NCI-H128 (cell line): ENCODE data around the gene NOL8.

Experiments
- DNase-seq: peaks from one replicate; lab custom pipeline; 2025; ENCODE audit not compliant: unreplicated experiment; lab: John Stamatoyannopoulos, UW

Gene NOL8

DNA sequence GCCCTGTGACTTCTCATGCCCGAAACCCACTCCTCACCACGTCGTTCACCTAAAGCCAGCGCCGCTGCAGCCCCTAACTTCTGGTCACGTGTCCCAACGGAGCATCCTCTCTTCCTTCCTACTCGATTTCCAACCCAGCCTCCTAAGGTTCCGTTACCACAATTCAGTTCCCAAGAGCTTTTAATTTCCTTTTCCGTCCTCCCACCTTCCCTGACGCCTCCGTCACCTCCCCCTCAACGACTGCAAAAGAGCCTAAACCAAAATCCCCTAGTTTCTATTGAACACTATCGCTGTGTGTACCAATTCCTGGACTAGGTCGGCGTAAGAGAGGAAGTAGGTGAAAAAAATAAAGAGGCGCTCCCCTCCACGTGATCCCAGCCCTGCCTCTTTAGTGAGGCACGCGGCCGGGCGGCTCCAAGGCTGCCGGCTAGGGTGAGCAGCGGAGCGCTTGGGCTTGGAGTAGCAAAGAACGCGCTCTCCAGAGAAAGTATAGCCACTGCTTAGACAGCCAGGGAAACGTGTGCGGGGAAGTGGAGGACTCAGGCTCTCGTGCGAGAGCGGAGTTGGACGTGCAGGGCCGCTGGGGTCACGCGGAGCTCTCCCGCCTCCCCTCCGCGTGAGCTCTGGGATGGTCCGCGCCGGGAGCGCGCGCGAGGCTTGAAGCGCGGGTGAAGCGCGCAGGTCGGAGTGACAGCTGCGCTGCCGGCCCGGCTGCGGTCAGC lies at the start of gene NOL8, which contains the start of gene CENPP:
TSS of gene NOL8 (minus strand) at position 82 of the 722 bp plus-strand sequence. CDS start 1,189 bp downstream, outside the sequence.
TSS of gene CENPP (plus strand) at position 685 of the 722 bp plus-strand sequence.
- DNase-seq = peak; percentile 71

DNA sequence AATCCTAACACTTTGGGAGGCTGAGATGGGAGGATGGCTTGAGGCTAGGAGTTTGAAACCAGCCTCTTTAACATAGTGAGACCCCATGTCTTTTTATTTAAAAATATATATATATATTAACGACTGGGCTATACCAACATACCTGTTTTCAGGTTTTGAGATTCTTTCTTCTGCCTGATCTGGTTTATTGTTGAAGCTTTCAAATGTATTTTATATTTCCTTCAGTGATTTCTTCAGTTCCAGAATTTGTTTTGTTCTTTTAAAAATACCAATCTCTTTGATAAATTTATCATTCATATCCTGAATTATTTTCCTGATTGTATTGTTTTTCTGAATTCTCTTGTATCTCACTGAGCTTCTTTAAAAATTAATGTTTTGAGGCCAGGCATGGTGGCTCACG lies 48.0 kb upstream of the NOL8 start:
- DNase-seq = no peak

DNA sequence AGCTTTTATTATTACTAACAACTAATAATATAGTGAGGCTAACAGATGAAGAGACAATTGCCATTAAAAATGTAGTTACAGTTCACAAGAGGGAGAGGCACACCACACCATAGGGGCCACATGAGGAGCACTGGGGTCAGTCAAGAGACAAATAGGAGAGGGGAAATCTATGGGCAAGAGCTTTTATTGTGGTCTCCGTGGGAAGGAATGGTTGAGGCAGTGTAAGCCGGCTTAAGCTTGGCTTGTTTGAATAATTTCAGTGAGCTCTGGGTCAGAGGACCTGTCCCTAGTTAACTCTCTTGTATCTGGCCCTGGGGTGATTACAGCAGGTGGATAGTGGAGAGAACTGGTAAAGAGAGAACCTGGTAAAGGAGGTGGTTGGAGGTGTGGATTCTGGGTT lies 43.9 kb upstream of the NOL8 start:
- DNase-seq = no peak

DNA sequence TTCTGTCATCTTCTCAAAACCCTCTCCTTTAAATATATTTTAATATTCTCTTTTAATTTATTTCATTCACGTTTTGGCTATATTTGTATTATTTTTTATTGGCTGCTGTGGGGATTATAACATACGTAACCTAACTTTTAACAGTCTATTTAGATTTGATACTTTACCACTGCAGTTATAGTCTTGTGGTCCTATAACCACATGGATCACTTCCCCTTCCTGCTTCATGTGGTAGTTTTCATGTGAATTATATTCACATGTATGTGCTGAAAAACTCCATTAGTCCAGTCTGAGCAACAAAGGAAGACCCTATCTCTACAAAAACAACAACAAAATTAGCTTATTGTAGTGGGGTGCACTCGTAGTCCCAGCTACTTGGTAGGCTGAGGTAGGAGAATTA lies 34.9 kb upstream of the NOL8 start:
- no peak for DNase-seq

DNA sequence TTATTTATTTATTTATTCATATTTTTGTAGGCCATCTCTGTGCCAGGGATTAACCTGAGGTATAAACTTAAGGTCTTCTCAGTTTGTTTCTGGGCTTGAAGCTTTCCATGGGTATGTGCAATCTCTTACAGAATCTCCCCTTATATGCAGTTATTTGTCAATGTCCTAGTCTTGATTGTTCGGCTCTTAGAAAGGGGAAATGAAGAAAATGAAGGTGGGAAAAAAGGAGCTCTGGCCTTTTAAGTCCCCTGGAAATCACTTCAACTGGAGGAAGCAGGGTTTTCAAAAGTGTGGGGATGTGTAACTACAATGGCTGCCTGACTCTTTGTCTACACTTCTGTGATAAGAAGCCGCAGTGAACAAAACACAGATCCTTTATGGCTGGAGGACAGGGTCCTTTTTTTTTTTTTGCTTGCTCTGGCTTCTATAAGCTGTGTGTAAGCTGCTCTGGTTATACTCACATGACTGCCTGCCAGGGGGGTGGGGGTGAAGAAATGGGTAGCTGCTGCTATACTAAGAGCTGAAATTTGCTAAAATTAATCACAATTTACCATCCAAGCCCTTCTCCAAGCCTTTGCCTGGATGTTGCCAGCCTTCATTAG lies 34.3 kb upstream of the NOL8 start:
- DNase-seq = no peak

DNA sequence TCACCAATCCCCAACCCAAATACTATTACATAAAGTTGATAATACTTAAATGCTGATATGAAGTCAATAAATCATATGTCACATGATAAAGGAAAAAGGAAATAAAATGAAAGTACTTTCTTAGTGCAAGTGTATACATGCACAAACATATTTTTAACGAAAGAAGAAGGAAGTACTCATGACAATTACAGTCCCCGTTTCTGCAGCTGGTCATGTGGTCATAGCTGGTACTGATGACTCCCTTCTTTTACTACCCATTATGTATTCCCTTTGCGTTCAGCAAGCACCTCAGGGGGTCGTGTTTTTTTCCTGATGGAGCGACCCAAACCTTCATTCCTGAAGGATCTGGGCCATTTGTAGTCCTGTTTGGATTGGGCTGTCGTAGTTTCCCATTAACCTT lies 27.9 kb upstream of the NOL8 start:
- DNase-seq = no peak

DNA sequence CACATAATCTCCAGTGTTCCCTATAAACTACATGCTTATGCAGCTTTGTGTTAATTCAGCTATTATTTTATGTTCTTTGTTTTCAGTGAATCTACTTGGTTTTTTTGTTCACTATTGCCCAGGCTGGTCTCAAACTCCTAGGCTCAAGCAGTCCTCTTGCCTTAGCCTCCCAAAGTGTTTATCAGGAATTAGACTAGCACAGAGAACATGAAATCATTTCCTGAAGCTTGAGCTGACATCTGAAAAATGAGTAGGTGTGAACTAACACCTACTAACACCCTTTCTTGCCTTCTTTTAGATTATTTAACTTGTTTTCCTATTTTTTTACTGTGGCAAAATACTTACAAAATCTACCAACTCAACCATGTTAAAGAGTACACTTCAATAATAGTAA lies 25.6 kb upstream of the NOL8 start:
- no peak for DNase-seq

DNA sequence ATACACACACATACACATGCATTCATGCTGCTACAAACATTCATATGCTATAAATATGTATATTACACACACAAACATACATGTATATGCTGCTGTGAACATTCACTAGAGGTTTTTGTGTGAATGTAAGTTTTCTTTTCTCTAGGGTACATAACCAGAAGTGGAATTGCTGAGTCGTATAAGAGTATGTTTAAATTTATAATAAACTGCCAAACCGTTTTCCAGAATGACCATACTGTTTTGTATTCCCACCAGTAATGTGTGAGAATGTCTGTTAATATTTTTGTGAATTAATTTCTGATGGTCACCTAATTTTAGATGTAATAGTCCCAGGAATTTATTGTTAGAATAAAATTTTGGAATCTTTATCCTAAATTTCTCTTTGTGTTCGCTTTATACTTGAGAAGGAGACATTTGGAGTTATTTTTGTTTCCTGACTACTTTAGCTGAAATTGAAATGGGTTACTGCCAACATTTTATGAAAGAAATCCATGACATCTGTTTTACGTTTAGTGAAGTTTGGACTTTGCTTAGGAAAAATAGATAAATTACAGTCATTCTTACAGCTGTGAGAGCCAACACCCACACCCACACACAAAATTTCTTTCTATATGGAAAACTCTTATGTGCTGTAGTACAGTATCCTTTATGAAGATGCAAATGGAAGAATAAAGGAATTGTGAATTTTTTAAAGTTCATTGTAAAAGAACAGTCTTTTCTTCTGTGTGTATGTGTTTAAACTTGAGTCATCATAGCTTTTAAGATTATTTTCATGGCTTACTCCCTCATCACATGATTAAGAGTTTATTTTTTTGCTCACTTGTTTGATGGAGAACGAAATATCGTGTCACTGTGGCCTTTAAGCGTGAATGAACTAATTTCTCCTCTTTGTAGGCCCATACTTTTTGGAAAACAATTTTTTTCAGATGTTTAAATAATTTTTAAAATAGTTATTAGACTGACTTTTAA lies 24.9 kb upstream of the NOL8 start:
- no peak for DNase-seq

DNA sequence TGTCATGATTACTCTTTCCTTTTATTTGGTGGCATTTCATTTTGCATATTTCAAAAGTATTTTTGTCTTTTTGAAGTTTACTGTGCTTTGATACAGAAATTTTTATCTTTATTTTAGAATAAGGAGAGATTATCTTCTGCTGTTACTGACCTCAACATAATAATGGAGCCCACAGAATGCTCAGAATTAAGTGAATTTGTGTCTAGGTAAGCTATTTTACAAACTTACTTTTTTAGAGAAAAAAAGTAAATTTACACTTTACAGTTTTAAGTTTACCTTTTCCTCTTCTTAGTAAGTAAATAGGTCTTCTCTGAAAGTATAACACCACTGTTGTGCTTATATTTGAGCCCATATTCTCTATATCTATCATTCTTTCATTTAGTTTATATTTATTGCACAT lies 20.4 kb upstream of the NOL8 start:
- no peak for DNase-seq

DNA sequence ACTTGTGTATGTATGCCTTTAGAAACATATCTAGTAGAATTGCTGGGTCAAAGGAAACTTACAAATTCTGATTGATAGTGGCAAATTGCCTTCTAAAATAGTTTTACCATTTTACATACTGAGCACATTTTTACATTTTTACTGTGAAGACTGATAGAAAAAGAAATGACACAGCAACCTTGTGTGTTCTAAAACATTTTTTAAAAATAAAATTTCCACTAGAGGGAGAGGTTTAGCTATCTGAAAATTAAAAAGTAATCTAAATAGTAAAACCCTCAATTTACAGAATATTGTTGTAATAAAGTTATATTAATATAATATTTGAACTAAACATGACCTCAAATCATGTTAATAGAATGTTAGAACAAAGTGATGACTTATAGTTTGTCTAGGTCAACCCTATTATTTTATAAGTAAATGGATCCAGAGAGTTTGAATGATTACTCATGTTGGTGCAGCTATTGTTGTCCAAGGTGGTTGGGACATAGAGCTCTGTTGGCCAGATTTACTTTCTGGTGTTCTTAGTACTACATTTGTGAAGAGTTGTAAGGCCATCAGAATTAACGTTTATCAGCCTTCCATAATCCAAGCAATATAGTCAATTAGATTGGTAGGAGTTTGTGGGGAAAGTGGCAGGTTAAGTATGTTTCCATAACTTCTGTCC lies 17.8 kb upstream of the NOL8 start:
- no peak for DNase-seq

DNA sequence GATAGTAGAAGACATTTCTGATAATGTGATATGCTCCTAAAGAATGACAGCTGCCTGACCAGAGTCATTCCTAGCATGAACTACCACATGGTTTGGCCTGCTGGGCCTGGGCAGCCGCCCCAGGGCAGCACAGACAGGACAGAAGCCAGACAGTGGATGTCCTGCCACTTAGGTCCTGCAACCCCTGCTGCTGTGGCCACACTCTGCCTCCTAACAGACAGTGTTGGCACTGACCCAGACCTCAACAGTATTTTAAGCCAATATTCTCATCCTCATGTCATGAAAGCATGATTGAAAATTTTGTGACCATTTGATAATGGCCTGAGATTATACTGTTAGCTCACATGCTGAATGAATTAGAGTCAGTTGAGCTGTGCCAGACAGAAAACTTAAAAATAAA lies 16.4 kb upstream of the NOL8 start:
- no peak for DNase-seq

DNA sequence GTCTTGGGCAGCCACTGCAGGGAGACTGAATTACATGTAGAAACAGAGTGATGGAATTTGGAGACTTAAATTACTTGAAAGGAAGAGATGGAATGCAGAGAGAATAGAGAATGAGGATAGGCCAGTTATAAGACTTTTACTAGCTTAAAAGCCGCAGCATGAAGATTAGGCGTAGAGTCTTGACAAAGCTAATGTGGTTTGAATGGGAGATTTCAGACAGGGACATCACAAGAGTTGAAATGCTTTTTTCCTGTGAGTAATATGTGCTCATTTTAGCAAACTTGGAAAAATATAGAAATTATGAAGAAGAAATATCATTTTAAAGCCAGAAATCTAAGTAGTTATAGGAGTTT lies 8.1 kb upstream of the NOL8 start:
- no peak for DNase-seq

DNA sequence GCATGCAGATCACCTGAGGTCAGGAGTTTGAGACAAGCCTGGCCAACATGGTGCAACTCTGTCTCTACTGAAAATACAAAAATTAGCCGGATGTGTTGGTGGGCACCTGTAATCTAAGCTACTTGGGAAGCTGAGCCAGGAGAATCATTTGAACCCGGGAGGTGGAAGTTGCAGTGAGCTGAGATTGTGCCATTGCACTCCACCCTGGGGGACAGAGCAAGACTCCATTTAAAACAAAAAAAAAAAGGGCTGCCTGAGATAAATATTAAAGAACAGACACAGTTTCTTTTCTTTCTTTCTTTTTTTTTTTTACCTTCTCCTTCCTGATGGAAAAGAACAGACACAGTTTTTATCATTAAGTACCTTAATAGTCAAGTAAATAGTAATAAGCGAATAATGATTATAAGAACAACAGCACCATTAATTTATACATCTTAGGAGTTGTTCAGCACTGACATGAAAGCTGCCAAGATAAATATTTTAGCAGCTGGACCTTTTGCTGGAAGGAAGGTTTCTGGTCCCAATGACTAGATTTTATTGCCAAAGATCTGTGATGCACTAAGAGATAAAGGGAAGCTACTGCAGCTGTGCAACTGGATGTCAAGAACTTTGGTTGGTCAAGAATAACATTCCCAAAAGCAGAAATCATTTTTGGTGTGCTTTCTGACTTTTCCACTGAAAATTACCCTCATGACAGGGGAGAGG lies 7.6 kb upstream of the NOL8 start:
- DNase-seq = no peak

DNA sequence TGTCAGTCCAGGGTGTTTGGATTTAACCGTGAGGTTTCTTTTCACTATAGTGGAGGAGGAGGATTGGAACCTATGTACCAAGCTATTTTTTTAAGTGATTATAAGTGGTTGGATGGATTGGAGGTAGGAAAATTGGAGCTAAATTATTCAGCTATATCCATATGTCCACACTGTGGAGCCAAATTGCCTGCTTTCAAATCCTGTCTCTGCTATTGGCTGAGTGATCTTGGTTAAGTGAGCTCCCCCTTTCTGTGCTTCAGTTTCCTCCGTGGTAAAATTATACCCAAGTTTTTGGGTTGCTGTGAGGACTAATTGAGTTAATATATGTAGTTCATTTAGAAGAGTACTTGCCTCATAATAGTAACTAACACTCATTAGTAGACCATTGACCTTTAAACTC lies 3.1 kb upstream of the NOL8 start:
- no peak for DNase-seq

DNA sequence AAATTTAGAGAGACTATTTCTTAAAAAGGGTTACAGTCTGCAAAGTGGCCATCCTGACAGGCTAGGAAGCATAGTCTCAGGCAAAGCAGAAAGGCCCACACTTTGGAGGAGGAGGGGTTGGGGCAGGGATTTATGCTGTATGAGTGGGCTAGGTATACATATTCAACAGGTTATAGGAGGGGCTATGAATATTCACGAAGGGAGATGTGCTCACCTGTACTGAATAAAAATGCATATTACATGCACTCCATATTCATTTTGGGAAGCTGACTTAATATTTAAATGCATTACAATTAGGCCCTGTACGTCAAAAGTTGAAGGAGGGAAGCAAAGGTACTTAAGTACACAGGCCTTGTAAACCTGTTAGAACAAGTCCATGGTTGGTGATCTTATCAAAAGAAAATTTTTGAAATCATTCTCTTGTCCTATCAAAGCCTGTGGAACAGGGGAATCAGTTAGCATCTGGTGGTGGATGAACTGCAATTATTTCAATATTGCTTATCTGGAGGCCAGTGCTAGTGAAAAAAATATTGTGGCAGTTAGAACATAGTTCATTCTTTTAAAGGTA lies 2.2 kb upstream of the NOL8 start:
- no peak for DNase-seq

DNA sequence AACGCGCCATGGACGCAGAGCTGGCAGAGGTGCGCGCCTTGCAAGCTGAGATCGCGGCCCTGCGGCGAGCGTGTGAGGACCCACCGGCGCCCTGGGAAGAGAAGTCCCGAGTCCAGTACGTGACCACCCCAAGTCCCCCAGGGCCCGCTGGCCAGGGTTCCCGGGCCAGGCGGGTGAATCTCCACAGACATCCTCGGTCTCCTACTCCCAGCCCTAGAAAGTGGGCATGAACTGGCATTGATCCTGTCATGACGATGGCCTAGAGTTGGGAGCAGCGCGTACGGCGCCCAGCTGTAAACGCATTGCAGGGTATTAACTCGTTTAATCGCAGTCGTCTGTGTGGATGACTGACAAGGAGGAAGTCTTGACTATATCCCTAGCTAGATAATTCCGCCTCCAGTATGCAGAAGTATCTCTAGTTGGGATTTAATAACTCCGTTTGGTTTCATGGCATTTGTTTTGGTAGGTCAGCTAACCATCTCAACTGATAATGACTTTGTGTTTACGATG lies 896 bp upstream of the NOL8 start:
- DNase-seq = no peak

DNA sequence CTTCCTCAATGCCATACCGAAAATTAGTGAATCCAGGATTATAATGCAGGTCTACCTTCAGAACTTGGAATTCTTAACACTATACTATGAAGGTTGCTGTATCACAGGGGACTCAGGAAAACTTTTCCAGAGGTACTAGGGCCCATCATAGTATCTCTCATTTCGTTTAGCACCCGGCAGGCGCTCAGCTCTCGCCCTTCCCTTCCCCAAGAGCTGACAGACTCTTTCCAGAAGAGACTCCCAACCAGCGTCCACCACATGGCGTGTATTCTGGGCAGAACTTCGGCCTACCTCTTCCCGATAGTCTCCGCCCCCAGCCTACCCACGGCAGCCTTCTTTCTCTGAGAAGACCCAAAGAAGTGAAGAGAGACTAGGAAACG lies 271 bp downstream of the NOL8 start:
- DNase-seq = no peak

DNA sequence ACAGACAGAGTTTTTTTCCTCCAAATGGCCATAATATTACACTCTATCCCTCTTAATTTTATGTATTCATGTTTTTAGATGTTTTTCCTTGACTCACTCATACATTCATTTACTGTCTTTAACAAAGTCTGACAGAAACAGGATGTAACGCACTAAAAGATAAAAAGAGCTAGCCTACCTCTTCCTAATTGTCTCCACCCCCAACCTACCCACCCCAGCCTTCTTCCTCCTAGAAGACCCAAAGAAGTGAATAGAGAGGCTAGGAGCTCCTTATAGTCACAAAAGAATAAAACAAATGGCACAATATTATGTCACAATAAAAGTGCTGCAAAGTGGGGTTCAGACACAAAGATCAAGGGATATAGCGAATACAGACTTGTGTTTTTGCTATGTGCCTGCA lies 719 bp downstream of the NOL8 start:
- DNase-seq = no peak

DNA sequence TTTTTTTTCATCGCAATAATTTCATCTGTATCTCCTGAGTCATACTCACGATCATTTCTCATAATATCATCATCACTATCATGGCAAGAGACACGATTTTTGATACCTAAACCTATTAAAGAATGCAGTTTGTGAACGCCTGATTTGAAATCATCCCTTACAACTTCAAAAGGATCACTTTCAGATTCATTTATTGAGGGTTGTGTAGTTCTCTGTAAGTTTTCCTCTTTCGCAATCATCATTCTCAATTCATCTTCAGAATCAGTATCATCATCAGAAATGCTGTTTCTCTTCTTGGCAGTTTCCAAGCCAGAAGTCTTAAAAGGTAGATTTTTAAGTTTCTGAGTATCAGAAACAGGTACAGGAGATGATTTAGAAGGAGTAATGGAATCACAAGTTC lies 9.7 kb downstream of the NOL8 start:
- DNase-seq = no peak

DNA sequence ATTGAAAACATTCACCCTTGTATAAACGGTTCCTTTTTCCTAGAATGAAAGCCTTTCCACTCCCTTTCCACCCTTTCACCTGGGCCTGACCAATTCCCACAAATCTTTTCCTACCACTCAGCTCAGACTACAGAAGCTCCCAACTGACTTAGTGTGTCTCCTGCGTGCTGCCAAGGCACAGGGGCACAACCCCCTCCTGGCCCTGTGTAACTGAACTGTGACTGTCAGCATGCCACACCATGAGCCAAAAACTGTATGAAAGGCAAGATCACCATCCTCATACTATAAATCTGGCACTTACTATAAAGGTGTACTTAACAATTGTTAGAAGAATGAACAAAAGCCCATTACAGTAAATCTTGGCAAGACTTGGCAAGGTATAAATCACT lies 11.5 kb downstream of the NOL8 start:
- no peak for DNase-seq
